ENCODE data around the gene RIMBP2.

The RIMBP2 gene

GRCh38 chr12:130729344-130729743 is 13.2 kb upstream of the RIMBP2 start:
- no peak for DNase-seq

- no peak for DNase-seq
Measured at GRCh38 chr12:130728158-130729058, 12.3 kb upstream of the RIMBP2 start.

- DNase-seq = no peak
Measured at GRCh38 chr12:130719263-130719859, 3.3 kb upstream of the RIMBP2 start.

- DNase-seq = no peak
Measured at GRCh38 chr12:130717752-130718151, 1.7 kb upstream of the RIMBP2 start.

GRCh38 chr12:130716969-130717366 is 869 bp upstream of the RIMBP2 start:
- no peak for DNase-seq

- no peak for DNase-seq
Measured at GRCh38 chr12:130715150-130715997, 725 bp downstream of the RIMBP2 start.

GRCh38 chr12:130714591-130715149 is 1.4 kb downstream of the RIMBP2 start:
- DNase-seq = no peak

GRCh38 chr12:130714091-130714590 is 2.0 kb downstream of the RIMBP2 start:
- no peak for DNase-seq

- no peak for DNase-seq
Measured at GRCh38 chr12:130713581-130713991, 2.5 kb downstream of the RIMBP2 start.

GRCh38 chr12:130712346-130713065 is 3.6 kb downstream of the RIMBP2 start:
- DNase-seq = no peak

GRCh38 chr12:130711756-130712155 is 4.3 kb downstream of the RIMBP2 start:
- no peak for DNase-seq

- DNase-seq = no peak
Measured at GRCh38 chr12:130710733-130711080, 5.4 kb downstream of the RIMBP2 start.

GRCh38 chr12:130709971-130710732 is 5.9 kb downstream of the RIMBP2 start:
- no peak for DNase-seq

- no peak for DNase-seq
Measured at GRCh38 chr12:130709151-130709970, 6.7 kb downstream of the RIMBP2 start.

- no peak for DNase-seq
Measured at GRCh38 chr12:130708648-130709047, 7.5 kb downstream of the RIMBP2 start.

GRCh38 chr12:130707571-130707891 is 8.6 kb downstream of the RIMBP2 start:
- no peak for DNase-seq

GRCh38 chr12:130706885-130707570 is 9.1 kb downstream of the RIMBP2 start:
- no peak for DNase-seq

- no peak for DNase-seq
Measured at GRCh38 chr12:130706311-130706710, 9.8 kb downstream of the RIMBP2 start.

GRCh38 chr12:130705178-130705822 is 10.8 kb downstream of the RIMBP2 start:
- no peak for DNase-seq

- DNase-seq = no peak
Measured at GRCh38 chr12:130704606-130705005, 11.5 kb downstream of the RIMBP2 start.

Data from GF-D8 (cell line).